Ovary (tissue), 9 donors: ENCODE measurements around the gene DCST1. TPM values are rescaled to one million over a fixed set of nuclear protein-coding genes. Genes with fewer than 3 reads are reported as not detected.

ENCODE experiments used
- DNase-seq, 5 donors: peaks; one replicate each; pipeline ENCODE4 v3.0.0-alpha.2; 2019 to 2020
- H3K27ac ChIP-seq, 2 donors: fragments of 200-600 bp; one replicate each; pipeline versions ENCODE4 v1.5.1 to v1.8.0; 2019 to 2022
- H3K27me3 ChIP-seq: fragments of 200-600 bp; one replicate; pipeline ENCODE4 v1.8.0; 2022
- H3K36me3 ChIP-seq: fragments of 200-600 bp; sonication (generic); one replicate; pipeline ENCODE4 v1.5.1; 2019
- H3K4me1 ChIP-seq: one replicate; pipeline ENCODE4 v1.8.1; 2013; ENCODE audit warnings: mild to moderate bottlenecking, moderate library complexity; ENCODE audit not compliant: insufficient read depth
- H3K4me3 ChIP-seq: fragments of 200-600 bp; sonication (generic); one replicate; pipeline ENCODE4 v1.5.1; 2017
- H3K9me3 ChIP-seq, 2 donors: fragments of 200-600 bp in 1 of 2; sonication (generic) in 1 of 2; one replicate each; pipeline versions ENCODE4 v1.5.1 to v1.8.1; 2013 to 2019; ENCODE audit warnings: mild to moderate bottlenecking in 1 of 2, moderate library complexity in 1 of 2
- EP300 ChIP-seq: sonication (generic); formaldehyde crosslinking; IDR thresholded peaks from one replicate; pipeline ENCODE4 v1.6.1; 2017; ENCODE audit warnings: antibody characterized with exemption
- POLR2A ChIP-seq: fragments of 450-650 bp; IDR thresholded peaks from one replicate; pipeline ENCODE4 v1.6.1; 2017; ENCODE audit warnings: antibody characterized with exemption, mild to moderate bottlenecking, moderate library complexity
- WGBS, 3 donors: extraction: QIAGEN DNeasy Blood & Tissue Kit in 1 of 3; methylation state at CpG; one replicate each; pipeline versions ENCODE4 v1.1.5 to v1.1.7; 2013 to 2017; 5-methylcytosine and 5-hydroxymethylcytosine counted together
- intact Hi-C, 4 donors: fragments of 100-400 bp; cut with DNase I; formaldehyde crosslinking; loops; one replicate each; pipeline versions ENCODE4 v1.11.0 to v1.15.1; 2022 to 2023
- polyA plus RNA-seq, 2 donors: library from polyadenylated mRNA; stranded (reverse); fragments of 200-250 nt in 1 of 2; fragments of 350-450 nt in 1 of 2; fragmentation: Illumina TruSeq in 1 of 2; extraction: RNeasy Lipid Tissue Mini Kit (QIAGEN cat#74804) in 1 of 2; gene quantifications; one replicate each; pipeline ENCODE4 v1.2.3, GENCODE V29; 2013 to 2014
- total RNA-seq, 7 donors: library from RNA; depleted of rRNA in 2 of 7; stranded (reverse); fragments of >200 nt in 2 of 7; fragmentation: NEBNext Ultra II Directional in 3 of 7; extraction: Animal tissue kit (Norgen Biotek cat#: 25700) in 3 of 7; gene quantifications; one replicate each; pipeline versions ENCODE4 v1.1.0 to v1.2.4, GENCODE V29; 2016 to 2023
- TF ChIP-seq, protein P1 (sequence below), 3 donors: fragments of 450-650 bp in 2 of 3; fragments of 200-600 bp in 1 of 3; IDR thresholded peaks; one replicate each; pipeline versions ENCODE4 v1.5.1 to v1.8.0; 2016 to 2022; ENCODE audit warnings: antibody characterized with exemption in 3 of 3, mild to moderate bottlenecking in 1 of 3
- donor health status: DM: no; HTN: no; CAD: no; lungs with moderate emphysema.
- donor health status: DM: no; HTN: no; CAD: no.
- donor health status: Bipolar disorder and iron deficiency.
- donor health status: DM: yes; HTN: yes; CAD: no.
- donor health status: DM: no; HTN: no; CAD: no.
- donor health status: DM: yes; HTN: yes; CAD: no.

The DCST1 gene
- total and polyA plus RNA-seq, 9 donors = 0.06 to 0.80 (median 0.30) TPM; not detected in 4

DNA sequence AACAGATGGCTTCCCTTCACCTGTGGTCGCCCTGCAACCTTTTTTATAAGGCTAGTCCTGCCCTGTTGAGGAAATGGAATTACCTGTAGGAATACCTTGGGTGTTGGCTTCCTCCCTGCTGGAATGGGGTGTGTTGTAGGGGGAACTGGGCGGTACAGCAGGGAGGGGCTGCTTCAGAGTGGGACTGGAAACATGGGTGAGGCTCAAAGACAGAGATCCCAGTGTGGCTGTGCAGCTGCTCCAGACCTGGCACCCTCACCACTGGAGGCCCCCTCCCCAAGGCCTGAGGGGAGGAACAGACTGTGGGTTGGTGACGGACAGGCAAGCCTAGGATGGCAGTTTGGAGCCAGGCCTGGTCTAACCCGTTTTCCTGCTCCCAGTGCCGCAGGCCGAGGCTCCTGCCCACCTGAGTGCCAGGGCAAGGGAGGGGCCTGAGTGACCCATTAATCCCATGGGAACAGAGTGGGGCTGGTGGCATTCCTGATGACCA lies 49.5 kb downstream of the DCST1 start:
- TF ChIP-seq EP300 = no peak
- TF ChIP-seq, protein P1, sequence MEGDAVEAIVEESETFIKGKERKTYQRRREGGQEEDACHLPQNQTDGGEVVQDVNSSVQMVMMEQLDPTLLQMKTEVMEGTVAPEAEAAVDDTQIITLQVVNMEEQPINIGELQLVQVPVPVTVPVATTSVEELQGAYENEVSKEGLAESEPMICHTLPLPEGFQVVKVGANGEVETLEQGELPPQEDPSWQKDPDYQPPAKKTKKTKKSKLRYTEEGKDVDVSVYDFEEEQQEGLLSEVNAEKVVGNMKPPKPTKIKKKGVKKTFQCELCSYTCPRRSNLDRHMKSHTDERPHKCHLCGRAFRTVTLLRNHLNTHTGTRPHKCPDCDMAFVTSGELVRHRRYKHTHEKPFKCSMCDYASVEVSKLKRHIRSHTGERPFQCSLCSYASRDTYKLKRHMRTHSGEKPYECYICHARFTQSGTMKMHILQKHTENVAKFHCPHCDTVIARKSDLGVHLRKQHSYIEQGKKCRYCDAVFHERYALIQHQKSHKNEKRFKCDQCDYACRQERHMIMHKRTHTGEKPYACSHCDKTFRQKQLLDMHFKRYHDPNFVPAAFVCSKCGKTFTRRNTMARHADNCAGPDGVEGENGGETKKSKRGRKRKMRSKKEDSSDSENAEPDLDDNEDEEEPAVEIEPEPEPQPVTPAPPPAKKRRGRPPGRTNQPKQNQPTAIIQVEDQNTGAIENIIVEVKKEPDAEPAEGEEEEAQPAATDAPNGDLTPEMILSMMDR (IDR thresholded peaks at IDR 0.05) = no peak
- no peak for TF ChIP-seq POLR2A
- no peak overlapping the region for H3K4me3 ChIP-seq
- DNase-seq = peak in 2 of 5 donors; percentile 37 to 43
- WGBS, 3 donors = 66 to 71% (median 67%) methylated on average over 6 of the region's 6 CpGs
- peaks cover 19% of the 10 kb centered on the region for H3K4me1 ChIP-seq
- peaks cover 16% of the 10 kb centered on the region for H3K27me3 ChIP-seq
- H3K27ac ChIP-seq = no peak overlapping the region
- no peaks in the 10 kb centered on the region for H3K36me3 ChIP-seq
- no peaks in the 10 kb centered on the region for H3K9me3 ChIP-seq
- intact Hi-C loops = loop anchor here in 3 of 4 donors (2.0 to 10.0 kb wide), 3 partner anchors 22 to 528 kb away; partner anchors contain the start of gene UBE2Q1 (in 1 of the 3)

DNA sequence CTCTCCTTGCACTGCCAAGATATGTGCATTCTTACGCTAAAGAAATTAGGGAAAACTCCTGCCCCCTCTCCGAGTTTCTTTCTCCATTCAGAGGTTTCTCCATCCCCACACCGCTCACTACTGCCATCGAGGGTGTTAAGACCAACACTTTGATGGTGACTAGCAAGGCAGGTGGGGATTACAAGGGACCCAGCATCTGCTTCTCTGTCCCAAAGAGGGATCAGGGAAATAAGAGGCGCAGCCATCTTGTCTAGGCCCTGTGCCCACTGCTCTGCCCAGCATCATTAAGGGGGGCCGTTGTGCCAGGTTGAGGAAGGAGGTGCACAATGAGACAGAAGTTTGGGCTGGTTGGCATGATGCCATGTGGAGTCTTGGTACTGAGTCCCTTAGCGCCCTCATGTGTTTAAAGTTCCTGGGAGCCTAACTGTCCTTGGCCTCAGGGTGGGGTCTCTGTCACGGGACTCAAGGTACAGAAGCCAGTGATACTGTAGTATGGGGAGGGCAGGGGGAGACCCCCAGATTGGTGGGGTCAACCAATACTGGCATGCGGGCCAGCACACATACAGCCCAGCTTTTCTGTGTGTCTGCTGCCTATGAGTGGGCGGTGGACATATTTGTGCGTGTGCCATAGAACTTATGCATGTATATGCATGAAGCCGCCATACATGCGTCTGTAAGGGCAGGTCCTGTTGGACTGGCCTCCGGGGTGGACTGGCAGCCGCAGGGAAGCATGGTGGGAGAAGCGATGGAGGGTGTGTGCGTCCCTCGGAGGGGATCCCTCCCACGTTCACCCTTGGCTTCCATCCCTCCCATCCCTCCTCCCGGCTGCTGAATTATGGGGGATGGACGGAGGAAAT lies 50.5 kb downstream of the DCST1 start:
- Histone ChIP-seq H3K4me3 (peak overlapping the region; percentile 61), H3K27me3 (peaks cover 16% of the 10 kb centered on the region), H3K27ac (no peak overlapping the region), H3K4me1 (peaks cover 19% of the 10 kb centered on the region), H3K36me3 (no peaks in the 10 kb centered on the region), H3K9me3 (no peaks in the 10 kb centered on the region)
- TF ChIP-seq EP300 (no peak), POLR2A (no peak)
- TF ChIP-seq, protein P1 (IDR thresholded peaks at IDR 0.05) = no peak
- intact Hi-C loops = loop anchor here in 3 of 4 donors (2.0 to 10.0 kb wide), 3 partner anchors 23 to 529 kb away; partner anchors contain the start of gene UBE2Q1 (in 1 of the 3)
- 25 to 33% (median 31%) methylated on average over 21 of the region's 21 CpGs for whole genome bisulfite sequencing, 3 donors
- peak; percentile 48 to 75 (median 59) for DNase-seq

DNA sequence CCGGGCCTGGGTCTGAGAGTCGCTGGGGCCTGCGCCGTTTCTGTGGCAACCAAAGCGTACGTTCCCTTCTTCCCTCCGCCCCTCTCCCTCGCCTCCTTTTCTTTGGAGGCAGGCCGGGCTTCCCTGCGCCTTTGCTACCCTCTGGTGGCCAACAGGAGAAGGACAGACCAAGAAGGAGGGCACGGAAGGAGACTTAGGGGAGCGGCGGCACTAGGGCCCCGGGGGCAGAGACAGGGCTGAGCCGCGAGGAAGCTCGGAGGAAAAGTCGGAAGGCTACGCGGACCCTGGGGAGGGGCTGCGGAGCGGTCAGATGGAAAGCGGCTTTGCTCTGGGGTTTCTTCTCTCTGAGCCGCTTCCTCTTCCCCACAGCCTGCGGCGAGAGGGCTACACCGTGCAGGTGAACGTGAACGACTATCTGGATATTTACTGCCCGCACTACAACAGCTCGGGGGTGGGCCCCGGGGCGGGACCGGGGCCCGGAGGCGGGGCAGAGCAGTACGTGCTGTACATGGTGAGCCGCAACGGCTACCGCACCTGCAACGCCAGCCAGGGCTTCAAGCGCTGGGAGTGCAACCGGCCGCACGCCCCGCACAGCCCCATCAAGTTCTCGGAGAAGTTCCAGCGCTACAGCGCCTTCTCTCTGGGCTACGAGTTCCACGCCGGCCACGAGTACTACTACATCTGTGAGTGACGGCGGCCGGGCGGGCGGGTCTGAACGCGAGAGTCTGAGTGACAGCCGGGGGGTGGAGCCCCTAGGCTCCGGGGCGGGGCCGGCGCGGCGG lies 51.3 kb downstream of the DCST1 start:
- TF ChIP-seq, protein P1 (IDR thresholded peaks at IDR 0.05) = peak; percentile 92 to 98 (median 97)
- no peak for TF ChIP-seq EP300
- TF ChIP-seq POLR2A = peak; percentile 10
- intact Hi-C loops = loop anchor here in 2 of 4 donors (5.0 to 10.0 kb wide), 2 partner anchors 38 to 530 kb away; partner anchors contain the start of gene UBE2Q1 (in 1 of the 2)
- no peaks in the 10 kb centered on the region for H3K36me3 ChIP-seq
- 0 to 1% (median 0%) methylated on average over 47 to 67 of the region's 67 CpGs for WGBS, 3 donors
- peaks cover 16% of the 10 kb centered on the region for H3K27me3 ChIP-seq
- peak overlapping the region; percentile 66 to 69 for H3K27ac ChIP-seq
- H3K4me3 ChIP-seq = peak overlapping the region; percentile 61
- peaks cover 14% of the 10 kb centered on the region for H3K4me1 ChIP-seq
- peak; percentile 86 to 92 (median 90) for DNase-seq
- H3K9me3 ChIP-seq = no peaks in the 10 kb centered on the region
